HG03066 (cell line): ENCODE results near the gene SLC24A4.

Experiments
- ATAC-seq: cut with Tn5 transposase; IDR thresholded peaks from one replicate; pipeline ENCODE4 v1.9.1; 2021; ENCODE audit warnings: low read depth; ENCODE audit not compliant: unreplicated experiment

The SLC24A4 gene

DNA sequence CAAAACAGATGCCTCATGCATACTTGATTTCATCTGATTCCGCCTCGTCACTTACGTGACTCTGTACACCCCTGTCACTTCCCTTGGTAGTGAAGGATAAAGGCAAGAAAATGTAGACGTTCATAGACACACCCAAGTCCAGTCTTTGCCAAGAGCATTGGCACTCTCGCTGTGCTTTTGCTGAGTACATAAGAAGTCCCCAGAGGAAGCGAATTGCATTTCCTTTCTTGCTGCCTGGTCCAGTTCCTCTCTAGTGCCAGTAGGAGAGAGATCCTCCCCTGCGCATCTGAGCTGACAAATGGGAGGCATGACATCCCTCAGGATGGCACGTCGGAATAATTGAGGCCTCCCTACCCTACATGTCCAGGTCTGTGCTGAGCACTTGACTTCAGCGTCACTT is 169.3 kb downstream of the SLC24A4 start:
- ATAC-seq: no peak

- ATAC-seq: no peak
Observed at GRCh38 chr14:92493024-92493423, 170.1 kb downstream of the SLC24A4 start.

GRCh38 chr14:92493492-92493891 is 170.5 kb downstream of the SLC24A4 start:
- ATAC-seq: no peak

GRCh38 chr14:92494512-92494911 is 171.5 kb downstream of the SLC24A4 start:
- ATAC-seq: no peak

DNA sequence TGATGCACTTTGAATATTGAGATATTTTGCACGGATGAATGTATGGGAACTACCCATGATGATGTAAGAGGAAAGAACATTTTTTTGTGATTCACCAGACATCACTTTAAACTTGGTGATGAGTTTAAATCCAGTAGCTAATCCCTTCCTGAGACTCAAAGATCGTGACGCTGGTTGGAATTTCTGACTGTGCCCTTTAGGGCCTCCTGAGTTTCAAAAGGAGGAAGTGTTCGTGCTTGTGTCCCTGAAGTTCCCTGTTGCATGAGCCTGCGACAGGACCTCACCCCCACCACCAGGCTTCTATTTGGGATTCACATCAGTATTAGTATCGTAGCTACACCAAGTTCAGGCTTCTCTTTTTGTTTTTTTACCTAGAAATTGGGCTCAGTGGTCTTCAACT is 172.1 kb downstream of the SLC24A4 start:
- ATAC-seq: no peak

DNA sequence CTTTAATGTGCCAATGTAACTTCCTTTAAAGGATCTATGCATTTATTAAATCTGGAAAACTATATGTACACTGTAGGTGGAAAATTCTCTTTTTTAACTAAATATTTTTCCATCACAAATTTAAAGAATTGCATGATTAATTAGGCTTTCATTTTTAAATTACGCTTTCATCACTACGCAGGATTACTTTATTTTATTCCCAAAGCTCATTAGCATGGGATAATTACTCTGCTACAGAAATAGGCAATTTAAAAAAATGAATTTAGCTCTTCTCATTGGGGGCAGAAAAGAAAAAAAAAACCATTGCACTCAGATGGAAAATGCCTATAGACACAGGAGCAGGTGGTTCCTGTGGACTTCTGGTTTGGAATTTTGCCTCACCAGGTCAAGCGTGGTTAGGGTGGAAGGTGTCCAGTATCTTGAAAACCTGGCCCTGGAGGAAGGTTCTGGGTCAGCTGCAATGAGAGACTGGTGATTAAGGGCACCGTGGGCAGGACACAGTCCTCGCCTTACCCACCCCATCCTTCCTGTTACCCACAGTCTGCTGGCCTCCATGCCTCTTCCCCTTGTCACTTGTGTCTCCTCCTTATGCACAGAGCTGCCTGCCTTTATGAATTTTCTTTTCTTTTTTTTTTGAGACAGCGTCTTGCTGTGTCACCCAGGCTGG is 173.4 kb downstream of the SLC24A4 start:
- ATAC-seq: no peak

- ATAC-seq: no peak
Observed at GRCh38 chr14:92497391-92497790, 174.4 kb downstream of the SLC24A4 start.

GRCh38 chr14:92499234-92499633 is 176.3 kb downstream of the SLC24A4 start:
- no peak for ATAC-seq

DNA sequence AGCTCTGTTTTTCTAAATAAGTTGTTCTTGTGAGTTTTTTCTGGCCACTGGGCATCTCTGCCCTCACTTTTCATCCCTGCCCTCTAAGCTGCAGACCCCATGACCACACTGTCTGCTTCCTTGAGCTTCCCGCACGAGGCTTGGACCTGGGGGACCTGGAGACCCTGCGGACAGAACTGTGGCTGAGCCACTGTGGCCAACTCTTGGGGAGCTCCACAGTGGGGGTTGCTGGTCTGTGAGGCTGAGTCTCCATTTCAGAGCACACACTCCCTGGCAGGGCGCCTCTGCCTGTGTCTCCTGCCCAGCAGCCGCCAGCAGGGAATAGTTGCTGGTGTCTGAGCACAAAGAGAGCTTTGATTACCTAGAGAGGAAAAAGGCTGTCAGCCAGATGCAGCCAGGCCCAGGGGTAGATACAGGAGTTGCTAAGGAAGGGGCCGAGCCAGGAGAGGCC is 177.6 kb downstream of the SLC24A4 start:
- no peak for ATAC-seq

DNA sequence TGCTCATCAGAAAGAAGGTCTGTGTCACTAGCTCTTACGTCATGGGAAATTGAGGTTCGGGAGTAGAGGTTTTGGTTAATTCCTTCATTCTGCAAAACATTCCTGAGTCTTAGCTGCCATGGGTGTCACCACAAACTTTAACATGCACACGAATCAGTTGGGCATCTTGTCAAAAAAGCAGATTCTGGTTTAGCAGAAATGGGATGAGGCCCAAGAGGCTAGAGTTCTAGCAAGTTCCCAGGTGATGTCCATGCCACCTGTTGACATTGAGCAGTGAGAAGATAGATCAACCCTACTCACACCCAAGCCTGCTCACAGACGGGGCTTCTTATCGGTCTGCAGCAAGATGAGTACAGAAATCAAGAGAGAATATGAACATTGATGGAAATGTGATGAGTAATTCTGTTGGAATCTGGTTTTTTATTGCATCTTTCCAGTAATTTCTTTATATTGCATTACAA is 179.0 kb downstream of the SLC24A4 start:
- ATAC-seq: no peak

GRCh38 chr14:92502541-92503286 is 179.7 kb downstream of the SLC24A4 start:
- ATAC-seq: no peak

GRCh38 chr14:92503756-92504491 is 181.0 kb downstream of the SLC24A4 start:
- ATAC-seq: no peak

GRCh38 chr14:92505826-92506225 is 182.9 kb downstream of the SLC24A4 start:
- no peak for ATAC-seq

DNA sequence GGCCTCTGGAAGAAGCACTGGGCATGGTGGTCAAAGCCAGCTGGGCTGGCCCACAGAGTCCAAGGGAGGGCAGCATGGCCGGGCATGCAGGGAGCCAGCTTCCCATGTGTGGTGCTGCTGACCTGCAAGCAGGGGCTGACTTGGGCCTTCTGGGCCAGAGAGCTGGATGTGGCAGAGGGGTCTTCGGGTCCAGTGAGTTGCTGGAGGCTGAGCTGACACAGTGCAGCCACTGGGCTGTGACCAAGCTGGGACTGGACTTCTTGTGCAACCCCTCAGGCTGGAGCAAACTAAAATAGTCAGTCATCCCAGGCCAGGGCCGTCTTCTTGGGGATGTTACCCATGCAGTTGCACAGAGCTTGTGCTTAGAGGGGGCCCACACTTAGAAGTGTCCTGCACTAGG is 183.3 kb downstream of the SLC24A4 start:
- ATAC-seq: no peak

- no peak for ATAC-seq
Observed at GRCh38 chr14:92507174-92507768, 184.3 kb downstream of the SLC24A4 start.

- ATAC-seq: no peak
Observed at GRCh38 chr14:92510972-92511371, 188.0 kb downstream of the SLC24A4 start.

GRCh38 chr14:92511453-92512238 is 188.7 kb downstream of the SLC24A4 start:
- ATAC-seq: no peak

DNA sequence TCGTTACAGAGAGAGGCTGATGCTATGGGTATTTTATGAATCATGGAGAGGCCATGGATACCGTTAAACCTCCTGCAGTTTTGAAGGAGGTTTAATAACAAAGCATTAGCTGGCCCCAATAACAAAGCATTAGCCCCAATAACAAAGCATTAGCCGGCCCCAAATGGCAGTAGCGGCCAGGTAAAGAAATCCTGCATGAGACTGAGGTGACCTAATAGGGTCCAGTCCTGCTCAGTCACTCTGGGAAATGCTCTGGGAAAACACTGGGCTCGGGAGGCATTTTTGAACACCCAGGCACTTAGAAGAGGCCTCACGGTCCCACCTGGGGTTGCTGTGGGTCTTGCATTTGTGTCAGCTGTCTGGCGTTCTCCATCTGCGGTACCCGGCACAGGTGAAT is 189.8 kb downstream of the SLC24A4 start:
- no peak for ATAC-seq

DNA sequence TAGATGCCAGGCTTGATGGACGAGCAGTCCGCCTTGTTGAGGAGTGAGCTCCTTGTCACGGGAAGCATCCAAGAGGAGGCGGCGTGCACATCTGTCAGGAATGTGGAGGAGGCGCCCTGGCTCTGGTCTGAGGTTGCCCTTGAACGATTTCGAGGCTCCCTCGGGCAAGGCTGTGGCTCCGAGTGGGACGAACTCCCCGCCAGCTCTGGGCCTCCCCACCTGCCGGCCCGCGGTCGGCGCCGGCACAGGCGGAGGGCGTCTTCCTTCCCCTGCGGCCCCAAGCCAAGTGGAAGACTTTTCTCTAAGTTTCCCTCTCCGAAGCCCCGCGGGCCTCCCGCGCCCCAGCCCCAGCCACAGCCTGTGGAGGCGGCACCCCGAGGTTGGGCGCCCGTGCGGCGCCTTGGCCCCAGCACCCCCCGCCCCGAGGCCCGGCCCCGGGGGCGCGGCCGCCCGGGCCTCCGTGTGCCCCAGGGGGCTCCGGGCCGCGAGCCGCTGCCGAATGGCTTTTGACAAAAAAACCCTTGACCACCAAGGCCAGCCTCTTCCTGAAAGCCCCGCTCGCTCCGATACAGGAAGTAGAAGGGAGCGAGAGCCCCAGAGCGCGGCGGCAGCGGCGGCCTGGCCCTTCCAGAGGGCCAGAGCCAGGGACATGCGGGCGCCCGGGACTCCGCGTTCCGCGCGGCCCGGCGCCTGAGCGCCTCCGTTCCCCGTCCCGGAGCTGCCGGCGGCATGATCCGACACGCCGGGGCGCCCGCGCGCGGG is 190.4 kb downstream of the SLC24A4 start, which contains the start of gene RIN3:
TSS of gene RIN3 (plus strand) at position 578 of the 762 bp plus-strand sequence. CDS start at position 730, 152 bp downstream.
- ATAC-seq: no peak
